Measurements from ENCODE around the gene PLXDC2.
"Not testable (repeated sequence)": the region's sequence is repeated elsewhere in the genome, so short reads cannot be mapped to it uniquely, and the experiment has no call there.

PLXDC2 gene

DNA sequence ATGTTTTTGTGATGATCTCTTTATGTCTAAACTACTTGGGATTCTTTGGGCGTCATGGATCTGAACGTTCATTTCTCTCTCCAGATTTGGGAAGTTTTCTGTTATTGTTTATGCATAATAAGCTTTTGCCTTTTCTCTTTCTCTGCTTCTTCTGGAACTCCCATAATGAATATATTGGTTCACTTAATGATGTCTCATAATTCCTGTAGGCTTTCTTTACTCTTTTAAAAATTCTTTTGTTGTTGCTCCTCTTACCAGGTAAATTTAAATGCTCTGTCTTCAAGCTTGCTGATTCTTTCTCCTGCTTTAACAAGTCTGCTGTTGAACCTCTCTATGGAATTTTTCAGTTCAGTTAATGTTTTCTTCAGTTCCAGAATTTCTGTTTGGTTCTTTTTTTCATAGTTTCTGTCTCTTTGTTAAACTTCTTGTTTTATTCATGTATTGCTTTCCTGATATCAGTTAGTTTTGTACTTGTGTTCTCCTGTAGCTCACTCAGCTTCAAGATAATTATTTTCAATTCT, 317.5 kb downstream of the PLXDC2 start:
- DNase-seq: no peak

DNA sequence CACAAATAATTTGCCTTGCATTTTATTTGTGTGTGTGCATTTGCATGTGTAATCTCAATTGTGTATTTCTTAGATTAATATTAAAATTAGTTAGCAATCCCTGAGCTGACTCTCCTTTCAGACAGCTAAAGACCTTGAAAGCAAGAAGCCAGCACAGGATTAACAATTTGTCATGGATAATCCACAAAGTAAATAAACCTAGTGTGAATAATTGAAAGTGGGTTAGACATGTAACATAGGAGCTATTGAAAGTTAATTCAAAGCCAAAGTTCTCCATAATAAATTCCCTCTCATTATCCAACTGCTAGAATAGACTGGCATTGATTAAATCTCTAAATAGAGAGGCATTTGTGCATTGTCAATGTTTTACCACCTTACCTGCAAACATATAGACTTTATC, 326.1 kb downstream of the PLXDC2 start:
- no peak for DNase-seq

GRCh38 chr10:20144268-20144667, 328.0 kb downstream of the PLXDC2 start:
- no peak for DNase-seq

DNA sequence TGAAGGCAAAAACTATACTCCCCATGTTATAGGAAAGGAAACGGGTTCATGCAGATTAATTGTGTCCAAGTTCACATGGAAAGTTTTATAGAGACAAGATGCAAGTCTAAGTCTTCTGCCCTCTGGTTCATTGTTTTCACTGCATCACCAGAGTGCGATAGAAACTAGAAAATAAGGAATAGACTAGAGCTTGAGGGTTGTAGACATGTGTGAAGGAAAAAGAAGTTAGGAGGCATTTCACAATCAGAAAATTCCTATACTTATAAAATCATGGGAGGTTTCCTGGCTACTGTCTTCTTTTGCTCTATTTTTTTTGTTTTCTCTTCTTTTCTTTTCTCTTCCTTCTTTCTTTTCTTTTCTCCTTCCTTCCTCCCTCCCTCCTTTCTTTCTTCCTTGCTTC, 329.8 kb downstream of the PLXDC2 start:
- DNase-seq: no peak

DNA sequence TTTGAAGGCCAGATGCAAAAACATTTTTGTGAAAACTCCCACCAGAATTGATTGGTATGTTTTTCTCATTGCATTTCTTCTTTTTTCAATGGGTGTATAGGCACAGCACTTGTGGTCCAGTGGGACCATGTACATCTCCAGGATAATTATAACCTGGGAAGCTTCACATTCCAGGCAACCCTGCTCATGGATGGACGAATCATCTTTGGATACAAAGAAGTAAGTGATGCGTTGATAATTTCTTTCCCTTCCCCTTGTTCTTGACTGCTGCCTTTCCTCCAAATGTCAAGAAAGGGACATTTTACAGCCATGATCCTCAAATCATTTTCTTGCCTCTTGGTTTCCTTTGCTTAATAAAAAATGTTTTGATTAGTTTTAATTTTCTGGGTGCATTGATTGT, 331.5 kb downstream of the PLXDC2 start:
- DNase-seq: no peak

DNA sequence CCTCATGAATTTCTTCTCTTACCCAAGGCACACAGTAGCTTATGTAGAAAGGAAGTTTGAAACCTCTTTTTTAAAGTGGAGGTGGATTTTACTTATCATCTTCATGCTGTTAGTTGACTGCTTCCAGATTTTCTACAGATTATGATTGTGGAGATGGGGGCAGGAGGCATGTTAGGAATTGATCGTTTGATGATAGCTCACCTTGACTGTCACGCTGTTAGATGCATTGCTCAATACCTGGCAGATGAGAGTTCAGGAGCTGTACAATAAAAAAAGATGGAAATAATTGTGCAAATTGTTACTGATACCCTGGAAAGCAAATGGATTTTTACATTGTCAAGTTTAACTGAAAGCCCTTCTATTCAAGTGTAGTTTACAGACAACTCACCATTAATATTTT, 340.3 kb downstream of the PLXDC2 start:
- DNase-seq: no peak

GRCh38 chr10:20157314-20157713, 341.1 kb downstream of the PLXDC2 start:
- no peak for DNase-seq

DNA sequence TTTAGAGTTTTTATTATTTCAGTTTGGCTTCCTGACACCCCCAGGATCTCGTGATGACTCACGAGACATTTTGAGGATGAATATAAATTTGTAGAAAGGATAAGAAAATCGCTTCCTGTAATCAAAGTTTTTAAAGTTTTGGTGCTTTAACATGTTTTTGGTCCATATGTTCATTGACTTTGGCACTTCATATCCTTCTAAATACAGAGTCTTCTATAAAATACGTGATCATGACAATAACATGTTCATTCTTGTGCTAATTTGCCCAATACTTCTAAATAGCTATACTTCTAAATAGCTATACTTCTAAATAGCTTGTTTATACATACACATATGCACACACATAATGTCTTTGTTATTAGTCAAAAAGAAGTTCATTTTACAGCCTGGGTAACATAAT, 341.9 kb downstream of the PLXDC2 start:
- DNase-seq: no peak

- DNase-seq: no peak
Measured at GRCh38 chr10:20162123-20162522, 345.9 kb downstream of the PLXDC2 start.

GRCh38 chr10:20166096-20166675, 350.0 kb downstream of the PLXDC2 start:
- DNase-seq: no peak

DNA sequence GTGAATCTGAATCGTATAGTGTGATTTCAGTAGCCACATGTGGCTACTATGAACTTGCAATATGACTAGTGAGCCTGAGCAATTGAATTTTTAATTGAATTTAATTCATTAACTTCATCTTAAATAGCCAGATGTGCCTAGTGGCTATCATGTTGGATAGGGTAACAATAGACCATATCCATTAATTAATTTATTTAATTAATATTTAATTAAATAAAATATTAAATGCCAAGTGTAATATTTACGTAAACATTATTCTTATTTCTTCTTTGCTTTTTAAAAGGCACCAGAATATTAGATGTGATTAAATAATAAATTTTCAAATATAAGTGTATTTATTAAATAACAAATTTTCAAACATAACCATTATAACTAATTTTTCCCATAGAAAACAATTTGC, 354.4 kb downstream of the PLXDC2 start:
- no peak for DNase-seq

DNA sequence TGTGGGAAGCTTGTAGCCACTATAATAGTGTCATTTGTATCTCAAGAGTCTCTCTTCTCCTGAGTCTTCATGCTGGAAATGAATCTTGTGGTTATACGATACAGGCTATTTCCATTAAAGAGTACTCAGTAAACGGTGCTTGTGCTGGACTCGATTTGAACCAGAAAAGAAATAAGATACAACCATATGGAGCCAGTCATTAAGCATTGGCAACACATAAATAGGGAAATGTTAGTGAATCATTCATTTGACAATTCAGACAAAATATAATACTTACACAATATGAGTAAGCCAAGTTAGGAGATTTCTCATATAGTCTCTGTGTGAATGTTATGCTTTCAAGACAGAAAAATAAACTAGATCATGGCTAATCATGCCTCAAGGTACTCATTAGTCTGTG, 356.8 kb downstream of the PLXDC2 start:
- DNase-seq: no peak

DNA sequence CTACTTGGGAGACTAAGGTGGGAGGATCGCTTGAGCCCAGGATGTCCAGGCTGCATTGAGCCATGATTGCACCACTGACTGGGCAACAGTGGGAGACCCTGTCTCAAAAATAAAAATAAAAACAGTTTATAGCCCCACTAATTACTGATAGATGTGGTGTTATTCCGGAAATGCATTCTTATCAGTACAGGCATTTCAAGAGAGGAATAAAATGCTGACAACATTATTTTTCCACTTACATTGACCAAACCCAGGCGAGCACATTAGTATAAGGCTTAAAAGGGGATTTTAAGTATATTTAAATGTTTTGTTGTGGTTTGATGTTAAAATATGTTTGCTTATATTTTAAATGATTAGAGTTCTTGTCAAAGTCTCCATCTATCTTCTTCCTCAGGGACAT, 359.5 kb downstream of the PLXDC2 start:
- no peak for DNase-seq

GRCh38 chr10:20180766-20181165, 364.5 kb downstream of the PLXDC2 start:
- DNase-seq: no peak

- no peak for DNase-seq
Measured at GRCh38 chr10:20181434-20181833, 365.2 kb downstream of the PLXDC2 start.

DNA sequence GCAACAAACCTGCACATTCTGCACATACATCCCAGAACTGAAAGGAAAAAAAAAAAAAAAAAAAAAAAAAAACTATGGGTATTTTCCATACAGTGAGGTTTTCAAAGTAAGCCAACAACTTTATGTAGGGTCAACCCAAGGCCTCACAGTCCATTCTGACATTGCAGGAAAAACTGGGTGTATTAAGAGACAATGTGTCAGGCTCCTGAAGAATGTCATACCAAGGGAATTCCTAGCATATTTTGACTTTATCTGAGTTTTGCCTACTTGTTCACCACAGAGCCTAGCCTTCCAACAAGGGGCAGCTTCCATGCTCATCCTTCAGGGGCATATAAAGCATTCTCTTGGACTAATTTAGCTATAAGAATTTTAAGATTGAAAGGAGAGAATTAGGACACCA, 368.9 kb downstream of the PLXDC2 start:
- no peak for DNase-seq

DNA sequence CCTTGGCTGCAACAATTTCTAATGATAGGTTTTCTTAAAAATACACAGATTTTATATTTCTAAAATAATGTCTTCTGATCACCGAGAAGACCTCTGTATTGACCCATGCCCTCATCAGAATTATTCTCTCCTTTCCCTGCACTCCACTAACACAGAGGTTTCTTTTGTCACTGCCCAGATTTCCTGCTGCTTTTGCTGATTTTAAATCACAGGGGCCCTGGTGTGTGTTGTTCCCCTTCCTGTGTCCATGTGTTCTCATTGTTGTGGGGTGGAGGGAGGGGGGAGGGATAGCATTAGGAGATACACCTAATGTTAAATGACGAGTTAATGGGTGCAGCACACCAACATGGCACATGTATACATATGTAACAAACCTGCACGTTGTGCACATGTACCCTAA, 375.2 kb downstream of the PLXDC2 start:
- not testable (repeated sequence) for DNase-seq

GRCh38 chr10:20195076-20195475, 378.8 kb downstream of the PLXDC2 start:
- no peak for DNase-seq

GRCh38 chr10:20200758-20201157, 384.5 kb downstream of the PLXDC2 start:
- no peak for DNase-seq

GRCh38 chr10:20202337-20202736, 386.1 kb downstream of the PLXDC2 start:
- DNase-seq: no peak

DNA sequence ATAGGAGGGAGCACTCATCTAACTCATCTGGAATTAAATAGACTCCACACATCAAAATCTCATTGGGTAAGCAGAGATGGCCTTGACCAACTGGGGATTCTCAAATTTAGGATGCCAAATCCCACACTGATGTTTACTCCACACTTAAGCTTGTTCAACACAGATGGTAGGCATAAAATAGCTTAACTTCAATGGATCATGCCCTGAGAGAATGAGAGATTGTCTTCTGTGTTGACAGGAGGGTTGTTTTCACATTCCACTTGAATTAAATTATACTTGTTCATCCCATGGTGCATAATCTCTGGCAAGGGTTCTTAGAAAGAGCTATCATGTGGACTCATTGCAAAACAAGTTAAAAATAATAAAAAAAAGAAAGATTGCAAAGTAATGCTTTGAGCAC, 391.4 kb downstream of the PLXDC2 start:
- no peak for DNase-seq

DNA sequence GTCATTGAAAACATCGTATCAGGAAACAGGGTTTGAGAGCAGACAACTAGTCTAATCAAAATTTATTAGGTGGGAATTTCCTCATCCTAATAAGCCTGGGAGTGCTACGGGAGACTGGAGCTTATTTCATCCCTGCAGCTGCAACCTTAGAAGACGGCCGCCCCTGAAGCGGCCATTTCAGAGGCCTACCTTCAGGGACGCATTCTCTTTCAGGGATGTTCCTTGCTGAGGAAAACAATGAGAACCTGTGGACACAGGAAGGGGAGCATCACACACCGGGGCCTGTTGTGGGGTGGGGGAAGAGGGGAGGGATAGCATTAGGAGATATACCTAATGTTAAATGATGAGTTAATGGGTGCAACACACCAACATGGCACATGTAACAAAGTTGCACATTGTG, 392.9 kb downstream of the PLXDC2 start:
- not testable (repeated sequence) for DNase-seq

GRCh38 chr10:20215547-20216152, 399.4 kb downstream of the PLXDC2 start:
- DNase-seq: no peak

DNA sequence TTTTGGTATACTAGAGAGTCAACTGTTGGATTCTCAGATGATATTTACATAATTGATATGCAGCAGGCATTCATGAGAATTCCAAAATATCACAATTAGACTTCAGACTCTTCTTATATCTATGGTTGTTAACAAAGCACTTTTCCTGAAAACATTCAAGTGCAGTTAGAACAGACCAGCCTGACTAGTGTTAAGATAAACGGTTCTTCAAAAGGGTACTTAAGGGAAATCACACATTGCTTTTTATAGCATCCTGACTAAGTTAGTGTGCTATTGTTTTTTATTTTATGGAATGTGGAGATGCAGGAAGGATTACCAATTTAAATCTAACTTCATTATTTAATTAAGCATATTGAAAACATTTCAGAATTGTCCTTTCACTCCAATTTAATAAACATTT, 405.1 kb downstream of the PLXDC2 start:
- no peak for DNase-seq

GRCh38 chr10:20228729-20229128, 412.5 kb downstream of the PLXDC2 start:
- no peak for DNase-seq
